Glomerular visceral epithelial cell (primary cell): Measurements from ENCODE around the gene SLC25A45.

Experiments used
- DNase-seq: peaks from one replicate; pipeline ENCODE4 v3.0.0-alpha.2; 2016; ENCODE audit errors: extremely low spot score

The SLC25A45 gene, protein sequence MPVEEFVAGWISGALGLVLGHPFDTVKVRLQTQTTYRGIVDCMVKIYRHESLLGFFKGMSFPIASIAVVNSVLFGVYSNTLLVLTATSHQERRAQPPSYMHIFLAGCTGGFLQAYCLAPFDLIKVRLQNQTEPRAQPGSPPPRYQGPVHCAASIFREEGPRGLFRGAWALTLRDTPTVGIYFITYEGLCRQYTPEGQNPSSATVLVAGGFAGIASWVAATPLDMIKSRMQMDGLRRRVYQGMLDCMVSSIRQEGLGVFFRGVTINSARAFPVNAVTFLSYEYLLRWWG

GRCh38 chr11:65382033-65382803, at the start of gene SLC25A45:
Gene SLC25A45, minus strand, starts transcription at chr11:65382646. Its CDS starts 695 bp downstream, at chr11:65381951.
- DNase-seq, result peak; percentile 98

GRCh38 chr11:65431451-65432099, 49.1 kb upstream of the SLC25A45 start:
- peak; percentile 34 for DNase-seq

GRCh38 chr11:65430406-65431217, 48.2 kb upstream of the SLC25A45 start:
- peak; percentile 60 for DNase-seq

GRCh38 chr11:65429724-65430405, 47.4 kb upstream of the SLC25A45 start:
- peak; percentile 84 for DNase-seq

GRCh38 chr11:65429068-65429681, 46.7 kb upstream of the SLC25A45 start:
- peak; percentile 71 for DNase-seq

DNA sequence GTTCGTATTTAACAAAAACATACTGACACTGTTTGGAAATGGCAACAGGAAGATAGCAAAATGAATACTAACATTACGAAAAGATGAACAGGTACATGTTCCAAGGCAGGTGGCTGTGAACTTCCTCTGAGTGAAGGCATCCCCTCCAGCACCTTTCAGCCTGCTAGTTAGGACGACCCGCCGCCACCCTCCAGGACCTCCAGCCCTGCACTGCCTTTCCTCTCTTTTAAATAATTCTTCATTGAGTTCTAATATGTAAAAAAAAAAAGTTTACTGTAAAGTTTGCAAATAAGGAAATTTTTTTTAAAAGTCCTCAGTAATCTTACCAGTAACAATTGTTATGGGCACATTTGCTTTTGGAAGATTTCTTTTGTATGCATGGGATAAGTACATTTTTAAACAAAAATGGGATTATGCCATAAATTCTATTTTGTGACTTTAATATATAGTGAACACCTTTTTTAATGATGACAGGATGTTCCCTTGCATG, 46.2 kb upstream of the SLC25A45 start:
- DNase-seq, result peak; percentile 56

DNA sequence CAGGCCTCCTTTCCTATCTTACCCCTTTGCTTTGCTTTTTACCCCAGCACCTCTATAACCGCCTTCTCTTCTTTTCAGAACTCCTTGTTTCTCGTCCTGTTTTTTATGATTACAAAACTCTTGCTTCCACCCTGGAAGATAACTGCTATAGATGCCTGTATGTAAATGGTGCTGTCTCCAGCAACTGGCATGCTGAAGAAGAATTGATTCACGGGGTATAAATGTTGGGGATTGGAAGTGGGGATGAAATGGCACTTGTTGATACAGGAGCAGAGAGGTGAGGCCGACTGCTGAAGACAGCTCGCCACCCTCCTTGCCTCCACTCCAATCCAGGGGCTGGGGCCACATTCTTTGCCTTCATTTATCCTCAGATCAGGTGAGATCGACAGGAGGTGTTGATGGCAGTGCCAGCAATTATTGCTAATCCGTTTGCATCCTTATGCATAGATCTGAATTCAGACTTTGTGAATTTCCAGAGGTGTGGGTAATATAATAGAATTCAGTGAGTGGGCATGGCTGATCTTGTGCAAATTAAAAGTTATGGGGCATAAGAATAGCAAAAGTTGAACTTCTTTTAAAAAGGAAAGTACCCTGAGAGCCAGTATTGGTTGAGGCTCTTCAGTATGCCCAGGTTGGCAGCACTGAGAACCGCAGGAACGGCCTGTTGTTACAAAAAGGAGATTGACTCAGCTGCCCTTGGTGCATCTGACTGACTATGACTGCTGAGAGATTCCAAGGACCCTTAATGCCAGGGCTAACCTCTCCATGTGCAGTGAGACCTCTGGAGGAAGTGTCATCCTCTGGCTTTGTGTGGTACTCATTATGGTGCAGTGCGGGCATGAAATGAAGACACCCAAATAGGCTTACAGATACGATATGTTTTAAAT, 45.5 kb upstream of the SLC25A45 start:
- peak; percentile 74 for DNase-seq

DNA sequence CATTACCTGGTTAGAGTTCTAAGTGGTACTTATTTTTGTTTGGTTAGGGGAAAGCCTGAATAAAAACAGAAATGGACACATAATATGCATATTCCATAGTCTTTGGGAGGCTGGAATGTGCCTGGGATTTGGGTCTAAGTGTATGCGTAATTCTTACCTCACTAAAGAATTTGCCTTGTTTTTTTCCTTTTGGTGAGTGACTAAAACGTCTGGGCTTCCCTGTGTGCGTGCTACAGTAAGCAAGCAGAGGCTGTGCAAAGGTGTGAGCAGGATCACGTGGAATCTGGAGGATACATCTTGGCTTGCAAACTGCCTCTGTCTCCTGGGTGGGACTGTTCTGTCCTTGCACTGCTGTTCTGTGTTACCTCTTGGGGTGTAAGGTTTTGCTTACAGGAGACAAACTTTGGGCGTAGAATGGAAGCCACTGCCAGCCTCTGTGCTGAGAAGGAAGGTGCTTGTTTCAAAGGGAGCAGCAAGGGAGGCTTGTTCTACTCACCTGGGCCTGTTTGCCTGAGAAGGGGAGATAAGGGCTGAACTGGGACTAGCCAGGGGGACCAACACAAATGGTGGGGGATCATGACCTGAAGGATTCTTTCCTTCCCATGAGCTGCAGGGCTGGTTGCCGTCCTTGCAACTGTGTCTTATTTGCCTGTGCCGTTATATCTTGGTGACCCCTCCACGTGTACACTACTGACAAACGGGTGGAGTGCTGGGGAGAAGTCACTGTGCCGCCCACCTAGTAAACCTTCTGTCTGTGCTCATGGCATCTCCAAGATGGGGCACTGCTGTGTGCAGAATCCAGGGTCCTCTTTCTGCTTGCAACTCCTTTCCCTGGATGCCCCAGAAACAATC, 44.6 kb upstream of the SLC25A45 start:
- peak; percentile 62 for DNase-seq

DNA sequence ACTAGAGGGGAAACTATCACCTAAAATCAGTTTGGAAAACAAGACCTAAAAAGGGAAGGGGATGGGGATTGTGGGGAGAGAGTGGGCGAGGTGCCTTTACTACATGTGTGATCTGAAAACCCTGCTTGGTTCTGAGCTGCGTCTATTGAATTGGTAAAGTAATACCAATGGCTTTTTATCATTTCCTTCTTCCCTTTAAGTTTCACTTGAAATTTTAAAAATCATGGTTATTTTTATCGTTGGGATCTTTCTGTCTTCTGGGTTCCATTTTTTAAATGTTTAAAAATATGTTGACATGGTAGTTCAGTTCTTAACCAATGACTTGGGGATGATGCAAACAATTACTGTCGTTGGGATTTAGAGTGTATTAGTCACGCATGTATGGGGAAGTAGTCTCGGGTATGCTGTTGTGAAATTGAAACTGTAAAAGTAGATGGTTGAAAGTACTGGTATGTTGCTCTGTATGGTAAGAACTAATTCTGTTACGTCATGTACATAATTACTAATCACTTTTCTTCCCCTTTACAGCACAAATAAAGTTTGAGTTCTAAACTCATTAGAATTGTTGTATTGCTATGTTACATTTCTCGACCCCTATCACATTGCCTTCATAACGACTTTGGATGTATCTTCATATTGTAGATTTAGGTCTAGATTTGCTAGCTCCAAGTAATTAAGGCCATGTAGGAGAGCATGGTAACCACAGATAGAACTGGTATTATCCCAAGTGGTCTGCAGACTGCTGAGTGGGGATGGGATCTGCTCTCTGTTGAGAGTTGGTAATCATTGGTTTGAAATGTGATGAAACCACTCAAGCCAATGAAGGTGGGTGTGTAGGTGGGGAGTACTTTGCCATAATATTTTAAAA, 43.8 kb upstream of the SLC25A45 start:
- DNase-seq, result peak; percentile 70

GRCh38 chr11:65425105-65425970, 42.9 kb upstream of the SLC25A45 start:
- DNase-seq, result peak; percentile 77

GRCh38 chr11:65424205-65425104, 42.0 kb upstream of the SLC25A45 start:
- DNase-seq, result peak; percentile 66

DNA sequence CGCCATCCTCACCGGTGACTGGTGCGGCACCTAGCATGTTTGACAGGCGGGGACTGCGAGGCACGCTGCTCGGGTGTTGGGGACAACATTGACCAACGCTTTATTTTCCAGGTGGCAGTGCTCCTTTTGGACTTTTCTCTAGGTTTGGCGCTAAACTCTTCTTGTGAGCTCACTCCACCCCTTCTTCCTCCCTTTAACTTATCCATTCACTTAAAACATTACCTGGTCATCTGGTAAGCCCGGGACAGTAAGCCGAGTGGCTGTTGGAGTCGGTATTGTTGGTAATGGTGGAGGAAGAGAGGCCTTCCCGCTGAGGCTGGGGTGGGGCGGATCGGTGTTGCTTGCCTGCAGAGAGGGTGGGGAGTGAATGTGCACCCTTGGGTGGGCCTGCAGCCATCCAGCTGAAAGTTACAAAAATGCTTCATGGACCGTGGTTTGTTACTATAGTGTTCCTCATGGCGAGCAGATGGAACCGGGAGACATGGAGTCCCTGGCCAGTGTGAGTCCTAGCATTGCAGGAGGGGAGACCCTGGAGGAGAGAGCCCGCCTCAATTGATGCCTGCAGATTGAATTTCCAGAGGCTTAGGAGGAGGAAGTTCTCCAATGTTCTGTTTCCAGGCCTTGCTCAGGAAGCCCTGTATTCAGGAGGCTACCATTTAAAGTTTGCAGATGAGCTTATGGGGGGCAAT, 41.2 kb upstream of the SLC25A45 start:
- DNase-seq, result peak; percentile 50

DNA sequence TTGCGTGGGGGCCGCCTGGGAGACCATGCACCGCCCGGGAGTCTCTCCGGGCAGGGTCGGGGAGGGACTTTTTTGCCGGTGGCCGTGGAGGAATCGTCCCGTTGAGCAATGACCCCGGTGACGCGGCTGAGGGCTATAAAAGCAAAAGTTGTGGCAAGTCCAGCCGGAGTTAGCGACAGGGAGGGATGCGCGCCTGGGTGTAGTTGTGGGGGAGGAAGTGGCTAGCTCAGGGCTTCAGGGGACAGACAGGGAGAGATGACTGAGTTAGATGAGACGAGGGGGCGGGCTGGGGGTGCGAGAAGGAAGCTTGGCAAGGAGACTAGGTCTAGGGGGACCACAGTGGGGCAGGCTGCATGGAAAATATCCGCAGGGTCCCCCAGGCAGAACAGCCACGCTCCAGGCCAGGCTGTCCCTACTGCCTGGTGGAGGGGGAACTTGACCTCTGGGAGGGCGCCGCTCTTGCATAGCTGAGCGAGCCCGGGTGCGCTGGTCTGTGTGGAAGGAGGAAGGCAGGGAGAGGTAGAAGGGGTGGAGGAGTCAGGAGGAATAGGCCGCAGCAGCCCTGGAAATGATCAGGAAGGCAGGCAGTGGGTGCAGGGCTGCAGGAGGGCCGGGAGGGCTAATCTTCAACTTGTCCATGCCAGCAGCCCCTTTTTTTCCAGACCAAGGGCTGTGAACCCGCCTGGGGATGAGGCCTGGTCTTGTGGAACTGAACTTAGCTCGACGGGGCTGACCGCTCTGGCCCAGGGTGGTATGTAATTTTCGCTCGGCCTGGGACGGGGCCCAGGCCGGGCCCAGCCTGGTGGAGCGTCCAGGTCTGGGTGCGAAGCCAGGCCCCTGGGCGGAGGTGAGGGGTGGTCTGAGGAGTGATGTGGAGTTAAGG, 40.4 kb upstream of the SLC25A45 start, which contains the start of gene NEAT1:
Gene NEAT1 (plus strand): TSS at position 166 of the 883 bp plus-strand sequence.
- peak; percentile 95 for DNase-seq
